22Rv1 (cell line): ENCODE measurements around the gene NALF2.
A peak's percentile ranks its signal among the peaks of the same experiment; 100 is the strongest.

Experiments used
- H3K27ac ChIP-seq: fragments of 450-650 bp; 2 replicates; pipeline ENCODE4 v1.5.1; 2017
- CTCF ChIP-seq: fragments of 450-650 bp; IDR thresholded peaks from 2 replicates; pipeline ENCODE4 v1.5.1; 2017; ENCODE audit warnings: mild to moderate bottlenecking
- ZFX ChIP-seq: fragments of 450-650 bp; IDR thresholded peaks from 2 replicates; pipeline ENCODE4 v1.6.1; 2017; ENCODE audit warnings: antibody characterized with exemption, borderline replicate concordance

Gene NALF2

DNA sequence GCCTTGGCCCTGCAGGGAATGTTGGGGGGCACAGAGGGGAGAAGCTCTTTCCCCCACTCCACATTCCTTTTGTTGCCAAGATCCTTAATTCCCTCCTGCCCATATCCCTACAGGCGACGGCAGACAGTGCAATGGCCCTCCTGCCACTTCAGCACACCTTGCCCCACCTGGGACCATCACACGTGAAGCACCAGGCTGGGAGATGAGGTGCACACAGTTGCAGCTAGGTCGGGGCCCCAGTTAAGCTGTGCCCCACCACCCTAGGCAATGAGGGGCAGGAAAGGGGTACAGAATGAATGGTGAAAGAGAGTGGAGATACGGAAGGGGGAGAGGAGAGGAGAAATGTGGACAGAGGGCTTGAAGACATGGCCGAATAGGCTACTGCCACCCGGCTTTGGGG is 26.2 kb downstream of the NALF2 start:
- TF ChIP-seq CTCF (no peak), ZFX (no peak)
- H3K27ac ChIP-seq = no peak overlapping the region

DNA sequence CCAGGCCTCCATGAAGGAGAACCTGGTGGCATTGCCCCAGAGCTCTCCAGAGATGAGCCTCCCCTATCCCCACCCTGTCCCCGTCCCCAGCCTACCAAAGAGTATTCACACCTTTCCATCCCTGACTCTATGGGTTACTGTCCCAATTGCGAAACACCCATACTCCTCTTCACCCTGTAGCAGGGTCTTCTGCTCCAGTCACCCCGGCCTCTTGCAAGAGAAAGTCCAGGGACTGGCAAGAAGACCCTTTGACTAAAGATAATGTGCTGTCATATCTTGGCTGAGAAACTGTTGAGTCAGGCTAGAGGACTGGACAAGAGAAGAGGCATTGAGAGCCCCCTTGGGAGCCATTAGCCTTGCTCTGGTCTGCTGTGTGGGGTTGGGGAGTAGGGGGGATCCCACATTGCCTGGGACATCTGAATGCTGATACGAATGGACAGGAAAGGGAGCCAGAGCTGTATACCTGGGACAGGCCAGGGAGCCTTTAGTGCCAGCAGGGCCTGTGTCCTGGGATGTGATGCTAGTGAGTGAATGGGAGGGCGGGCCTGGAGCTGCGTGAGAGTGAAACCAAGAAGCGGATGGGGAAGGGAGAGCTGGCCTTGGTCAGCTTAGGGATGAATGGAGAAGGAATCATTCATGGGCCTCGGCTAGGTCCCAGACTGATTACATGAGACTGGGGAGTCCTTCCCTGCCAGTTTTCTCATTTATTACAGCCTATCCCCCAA is 27.1 kb downstream of the NALF2 start:
- TF ChIP-seq CTCF (no peak), ZFX (no peak)
- no peak overlapping the region for H3K27ac ChIP-seq

GRCh38 chrX:69535661-69536060 is 31.5 kb downstream of the NALF2 start:
- no peak for TF ChIP-seq CTCF
- TF ChIP-seq ZFX = no peak
- H3K27ac ChIP-seq = no peak overlapping the region

DNA sequence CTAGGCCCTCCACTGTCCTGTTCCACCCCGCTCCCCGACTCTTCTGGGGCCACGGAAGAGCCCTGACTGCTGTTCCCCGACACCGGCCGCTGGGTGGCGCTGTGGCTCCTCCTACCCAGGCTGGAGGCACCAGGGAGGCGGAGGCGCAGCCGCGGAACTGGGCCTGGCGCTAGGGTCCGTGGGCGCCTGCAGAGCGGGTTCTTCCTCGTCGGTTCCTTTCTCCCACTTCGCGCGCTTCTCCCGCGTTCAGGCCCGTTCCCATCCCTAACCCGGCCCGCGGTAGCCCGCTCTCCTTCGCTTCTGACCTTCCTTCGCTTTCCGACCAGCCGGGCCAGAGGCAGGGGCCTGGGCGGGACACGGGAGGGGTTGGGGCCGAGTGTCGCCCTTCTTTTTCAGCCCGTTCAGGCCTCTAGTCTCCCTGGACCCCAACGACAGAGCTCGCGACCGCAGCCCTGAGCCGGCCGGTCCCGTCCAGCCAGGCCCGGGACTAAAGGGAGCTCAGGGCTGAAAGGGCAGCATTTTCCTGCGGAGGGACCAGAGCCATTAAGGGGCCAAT is 34.3 kb downstream of the NALF2 start:
- TF ChIP-seq CTCF (peak; percentile 77), ZFX (no peak)
- H3K27ac ChIP-seq = no peak overlapping the region

GRCh38 chrX:69539437-69539836 is 35.3 kb downstream of the NALF2 start:
- TF ChIP-seq CTCF (no peak), ZFX (no peak)
- no peak overlapping the region for H3K27ac ChIP-seq

DNA sequence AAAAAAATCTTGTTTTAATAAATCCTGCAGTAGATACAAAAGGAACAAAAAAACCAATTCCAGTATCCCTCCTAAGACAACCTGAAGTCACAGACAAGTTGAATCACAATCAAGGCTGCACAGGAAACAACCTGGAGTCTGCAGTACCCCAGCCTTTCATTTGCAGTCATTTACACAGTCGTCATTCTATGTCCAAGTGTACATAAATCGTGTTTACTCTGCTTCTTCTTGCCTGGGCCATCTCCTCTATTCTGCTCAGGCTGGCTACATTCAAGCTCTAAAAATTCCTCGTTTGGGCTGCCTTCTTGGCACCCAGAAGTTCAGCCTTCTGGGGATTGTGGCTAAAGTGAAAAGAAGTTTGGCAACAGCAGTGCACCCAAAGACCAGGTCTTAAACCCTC is 37.8 kb downstream of the NALF2 start:
- H3K27ac ChIP-seq = no peak overlapping the region
- TF ChIP-seq CTCF (no peak), ZFX (no peak)

DNA sequence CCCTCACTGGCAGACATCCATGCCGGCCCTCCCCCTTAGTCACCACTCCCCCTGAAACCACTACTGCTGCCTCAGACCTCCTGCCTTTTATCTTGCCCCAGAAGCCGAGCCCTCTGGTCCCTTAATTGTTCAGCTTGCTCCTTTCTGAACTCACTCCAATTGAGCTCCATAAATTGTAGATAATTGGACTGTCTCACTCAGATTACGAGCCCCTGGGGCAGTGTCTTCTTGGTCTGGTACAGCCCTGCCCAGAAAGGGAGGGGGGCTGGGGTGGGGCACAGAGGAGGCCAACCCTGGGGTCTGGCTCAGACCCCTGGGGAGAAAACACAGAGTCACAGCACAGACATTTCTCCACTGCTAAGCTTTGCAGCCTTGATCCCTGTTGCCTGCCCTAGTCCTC is 39.4 kb downstream of the NALF2 start:
- TF ChIP-seq ZFX (no peak), CTCF (no peak)
- no peak overlapping the region for H3K27ac ChIP-seq
